Forelimb muscle (tissue), 1 donor: Measurements from ENCODE around the gene DAPK3. TPM values are rescaled to one million over a fixed set of nuclear protein-coding genes. Genes with fewer than 3 reads are reported as not detected.
"Not testable (repeated sequence)": the region's sequence is repeated elsewhere in the genome, so short reads cannot be mapped to it uniquely, and the experiment has no call there.

Experiments
- DNase-seq: peaks from one replicate; pipeline ENCODE4 v3.0.0-alpha.2; 2013; ENCODE audit warnings: low read depth
- polyA plus RNA-seq: library from polyadenylated mRNA; unstranded; fragments of 120-200 nt; gene quantifications from one replicate; pipeline ENCODE4 v1.2.1, GENCODE V29; 2013; ENCODE audit not compliant: insufficient read length

DAPK3 gene
- polyA plus RNA-seq, 1 donor: 100 TPM

GRCh38 chr19:3955688-3956087 lies 15.2 kb downstream of the DAPK3 start:
- DNase-seq: no peak

GRCh38 chr19:3955276-3955675 lies 15.6 kb downstream of the DAPK3 start:
- DNase-seq: not testable (repeated sequence)

- no peak for DNase-seq
Measured at GRCh38 chr19:3954107-3954506, 16.8 kb downstream of the DAPK3 start.

- DNase-seq: not testable (repeated sequence)
Measured at GRCh38 chr19:3952755-3953276, 18.1 kb downstream of the DAPK3 start.

GRCh38 chr19:3950871-3951861 lies 19.7 kb downstream of the DAPK3 start:
- no peak for DNase-seq

GRCh38 chr19:3949997-3950859 lies 20.7 kb downstream of the DAPK3 start:
- no peak for DNase-seq

- no peak for DNase-seq
Measured at GRCh38 chr19:3949294-3949693, 21.6 kb downstream of the DAPK3 start.

- DNase-seq: not testable (repeated sequence)
Measured at GRCh38 chr19:3947316-3947933, 23.5 kb downstream of the DAPK3 start.

GRCh38 chr19:3945838-3946237 lies 25.1 kb downstream of the DAPK3 start:
- DNase-seq: no peak

- DNase-seq: no peak
Measured at GRCh38 chr19:3944018-3944721, 26.7 kb downstream of the DAPK3 start.

GRCh38 chr19:3942790-3943409 lies 28.0 kb downstream of the DAPK3 start:
- DNase-seq: no peak

GRCh38 chr19:3938300-3938950 lies 32.5 kb downstream of the DAPK3 start:
- not testable (repeated sequence) for DNase-seq

GRCh38 chr19:3936506-3937442 lies 34.1 kb downstream of the DAPK3 start:
- no peak for DNase-seq

GRCh38 chr19:3932931-3933810 lies 37.7 kb downstream of the DAPK3 start, which contains the start of gene NMRK2:
NMRK2 (plus strand) TSS chr19:3933069; CDS start chr19:3933672, 603 bp downstream.
- DNase-seq: no peak

GRCh38 chr19:3931041-3931440 lies 39.9 kb downstream of the DAPK3 start:
- no peak for DNase-seq

- DNase-seq: no peak
Measured at GRCh38 chr19:3923912-3924311, 47.0 kb downstream of the DAPK3 start.

- DNase-seq: no peak
Measured at GRCh38 chr19:3923096-3923758, 47.7 kb downstream of the DAPK3 start.
